ENCODE measurements around the gene BTN3A1. TPM values are rescaled to one million over a fixed set of nuclear protein-coding genes. Genes with fewer than 3 reads are reported as not detected.
A peak's percentile ranks its signal among the peaks of the same experiment; 100 is the strongest.

The BTN3A1 gene
- total RNA-seq, 1 experiment from 2014 or later, result 26.2 TPM

DNA sequence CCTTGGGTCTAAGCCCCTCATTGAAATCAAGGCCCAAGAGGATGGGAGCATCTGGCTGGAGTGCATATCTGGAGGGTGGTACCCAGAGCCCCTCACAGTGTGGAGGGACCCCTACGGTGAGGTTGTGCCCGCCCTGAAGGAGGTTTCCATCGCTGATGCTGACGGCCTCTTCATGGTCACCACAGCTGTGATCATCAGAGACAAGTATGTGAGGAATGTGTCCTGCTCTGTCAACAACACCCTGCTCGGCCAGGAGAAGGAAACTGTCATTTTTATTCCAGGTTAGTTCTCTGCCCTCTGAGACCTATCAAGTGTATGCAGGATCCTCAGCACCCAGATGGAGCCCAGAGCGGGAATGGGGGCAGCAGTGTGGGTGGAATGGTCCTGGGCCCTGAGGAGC is 14.1 kb upstream of the BTN3A1 start:
- Histone ChIP-seq H3K4me3 (no peak overlapping the region), H3K9me3 (replicated peaks) (no peaks in the 10 kb centered on the region), H3K4me1 (replicated peaks) (peaks cover 29% of the 10 kb centered on the region), H3K27me3 (replicated peaks) (no peaks in the 10 kb centered on the region), H3K27ac (peak overlapping the region; percentile 93), H3K36me3 (peaks cover 44% of the 10 kb centered on the region)
- DNase-seq (ENCODE audit: low read depth in 1 of 2, low spot score in 2 of 2), result peak; percentile 58 to 65

- no peaks in the 10 kb centered on the region for H3K27me3 ChIP-seq (replicated peaks)
- peak overlapping the region; percentile 93 for H3K27ac ChIP-seq
- no peaks in the 10 kb centered on the region for H3K9me3 ChIP-seq (replicated peaks)
- peak in 1 of 2 experiments; percentile 53 for DNase-seq (ENCODE audit: low read depth in 1 of 2, low spot score in 2 of 2)
- H3K4me1 ChIP-seq (replicated peaks), result peaks cover 27% of the 10 kb centered on the region
- no peak overlapping the region for H3K4me3 ChIP-seq
- H3K36me3 ChIP-seq, result peaks cover 44% of the 10 kb centered on the region
Observed at GRCh38 chr6:26388441-26388840, 13.6 kb upstream of the BTN3A1 start.

DNA sequence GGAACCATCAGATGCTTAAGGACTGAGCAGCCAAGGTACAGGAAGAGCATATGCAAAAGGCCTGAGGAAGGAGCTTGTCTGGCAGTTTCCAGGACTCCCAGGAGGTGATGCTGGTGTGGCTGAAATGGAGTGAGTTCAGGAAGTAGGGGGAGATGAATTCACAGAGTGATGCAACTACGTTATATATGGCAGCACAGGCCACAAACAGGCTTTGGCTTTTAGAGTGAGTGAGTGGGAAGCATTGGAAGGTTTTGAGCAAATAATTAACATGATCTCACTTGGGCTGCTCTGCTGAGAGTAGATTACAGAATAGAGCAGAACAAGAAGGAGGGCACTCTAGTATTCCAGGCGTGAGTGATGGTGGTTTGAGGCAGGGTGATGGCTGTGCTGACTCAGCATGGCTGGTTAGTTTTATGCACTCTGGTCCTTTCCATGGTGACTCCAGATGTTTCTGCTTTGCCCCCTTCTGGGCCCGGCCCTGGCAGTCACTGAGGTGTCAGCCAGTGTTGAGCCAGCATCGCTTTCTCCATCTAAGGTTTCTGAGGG is 12.7 kb upstream of the BTN3A1 start:
- Histone ChIP-seq H3K27me3 (replicated peaks) (no peaks in the 10 kb centered on the region), H3K4me1 (replicated peaks) (peaks cover 24% of the 10 kb centered on the region), H3K9me3 (replicated peaks) (no peaks in the 10 kb centered on the region), H3K27ac (peak overlapping the region; percentile 93), H3K36me3 (peaks cover 44% of the 10 kb centered on the region), H3K4me3 (no peak overlapping the region)
- DNase-seq (ENCODE audit: low read depth in 1 of 2, low spot score in 2 of 2), result no peak

DNA sequence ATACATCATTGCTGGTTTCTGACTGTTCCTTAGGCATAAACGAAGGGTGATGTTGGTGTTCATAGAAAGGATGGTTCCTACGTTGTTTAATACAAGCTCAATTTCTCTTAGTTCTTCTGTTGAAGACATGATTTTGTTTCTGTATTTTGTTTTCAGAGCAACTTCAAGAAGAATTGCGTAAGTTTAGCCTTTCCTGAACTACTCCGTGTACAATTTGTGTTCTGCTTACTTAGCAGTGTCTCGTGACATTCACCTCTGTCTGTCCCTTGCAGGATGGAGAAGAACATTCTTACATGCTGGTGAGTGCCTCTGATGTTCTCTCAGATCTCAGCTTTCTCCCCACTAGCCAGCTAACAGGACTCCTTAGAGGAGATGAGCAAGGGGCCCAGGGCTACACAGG is 11.5 kb upstream of the BTN3A1 start:
- Histone ChIP-seq H3K4me1 (replicated peaks) (peaks cover 25% of the 10 kb centered on the region), H3K36me3 (peaks cover 38% of the 10 kb centered on the region), H3K27ac (no peak overlapping the region), H3K27me3 (replicated peaks) (no peaks in the 10 kb centered on the region), H3K4me3 (no peak overlapping the region), H3K9me3 (replicated peaks) (no peaks in the 10 kb centered on the region)
- no peak for DNase-seq (ENCODE audit: low read depth in 1 of 2, low spot score in 2 of 2)

DNA sequence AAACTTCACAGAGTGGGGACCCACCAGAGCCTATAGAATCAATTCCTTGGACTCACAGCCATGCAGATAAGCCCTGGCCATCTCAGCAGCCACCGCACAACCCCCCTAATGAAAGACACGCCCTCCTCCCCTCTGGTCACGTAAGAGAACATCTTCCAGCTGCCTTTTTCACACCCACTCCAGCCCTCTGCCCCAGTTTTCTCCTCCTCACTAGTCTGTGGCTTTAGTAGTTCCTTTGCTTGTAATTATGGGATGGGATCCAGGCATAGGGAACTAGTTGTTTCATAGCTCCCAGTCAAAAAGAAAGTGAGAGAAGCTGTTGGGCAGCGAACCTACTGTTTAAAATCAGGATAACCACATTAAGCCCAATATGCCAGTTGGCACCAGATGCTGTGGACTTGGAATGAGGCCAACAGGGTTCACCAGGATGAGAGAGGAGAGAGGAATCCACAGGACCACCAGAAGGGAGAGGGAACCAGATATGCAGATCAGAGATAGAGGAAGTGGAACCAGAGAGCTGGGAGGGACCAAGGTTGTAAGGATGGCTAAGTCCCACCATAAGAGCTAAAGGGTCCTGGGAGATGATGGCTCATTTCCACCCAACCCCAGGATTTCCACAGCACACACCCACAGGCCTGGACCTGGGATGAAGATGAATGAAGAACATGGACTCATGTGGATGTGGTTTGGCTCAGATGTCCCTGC is 9.0 kb upstream of the BTN3A1 start:
- Histone ChIP-seq H3K4me3 (no peak overlapping the region), H3K9me3 (replicated peaks) (no peaks in the 10 kb centered on the region), H3K36me3 (peaks cover 32% of the 10 kb centered on the region), H3K27ac (no peak overlapping the region), H3K27me3 (replicated peaks) (no peaks in the 10 kb centered on the region), H3K4me1 (replicated peaks) (peaks cover 18% of the 10 kb centered on the region)
- DNase-seq (ENCODE audit: low read depth in 1 of 2, low spot score in 2 of 2), result no peak

- Histone ChIP-seq H3K9me3 (replicated peaks) (no peaks in the 10 kb centered on the region), H3K4me1 (replicated peaks) (peaks cover 9% of the 10 kb centered on the region), H3K36me3 (peaks cover 22% of the 10 kb centered on the region), H3K27me3 (replicated peaks) (no peaks in the 10 kb centered on the region), H3K27ac (no peak overlapping the region), H3K4me3 (no peak overlapping the region)
- peak; percentile 73 to 75 for DNase-seq (ENCODE audit: low read depth in 1 of 2, low spot score in 2 of 2)
Observed at GRCh38 chr6:26394289-26394688, 7.8 kb upstream of the BTN3A1 start.

GRCh38 chr6:26398555-26398954 is 3.5 kb upstream of the BTN3A1 start:
- Histone ChIP-seq H3K4me1 (replicated peaks) (peaks cover 19% of the 10 kb centered on the region), H3K36me3 (no peaks in the 10 kb centered on the region), H3K9me3 (replicated peaks) (no peaks in the 10 kb centered on the region), H3K27me3 (replicated peaks) (no peaks in the 10 kb centered on the region), H3K27ac (no peak overlapping the region), H3K4me3 (no peak overlapping the region)
- DNase-seq (ENCODE audit: low read depth in 1 of 2, low spot score in 2 of 2), result no peak

GRCh38 chr6:26400626-26401025 is 1.4 kb upstream of the BTN3A1 start:
- Histone ChIP-seq H3K36me3 (no peaks in the 10 kb centered on the region), H3K9me3 (replicated peaks) (no peaks in the 10 kb centered on the region), H3K4me1 (replicated peaks) (peaks cover 10% of the 10 kb centered on the region; the same call in 1 of the 2 replicates), H3K27ac (no peak overlapping the region), H3K4me3 (no peak overlapping the region), H3K27me3 (replicated peaks) (no peaks in the 10 kb centered on the region)
- DNase-seq (ENCODE audit: low read depth in 1 of 2, low spot score in 2 of 2), result no peak

DNA sequence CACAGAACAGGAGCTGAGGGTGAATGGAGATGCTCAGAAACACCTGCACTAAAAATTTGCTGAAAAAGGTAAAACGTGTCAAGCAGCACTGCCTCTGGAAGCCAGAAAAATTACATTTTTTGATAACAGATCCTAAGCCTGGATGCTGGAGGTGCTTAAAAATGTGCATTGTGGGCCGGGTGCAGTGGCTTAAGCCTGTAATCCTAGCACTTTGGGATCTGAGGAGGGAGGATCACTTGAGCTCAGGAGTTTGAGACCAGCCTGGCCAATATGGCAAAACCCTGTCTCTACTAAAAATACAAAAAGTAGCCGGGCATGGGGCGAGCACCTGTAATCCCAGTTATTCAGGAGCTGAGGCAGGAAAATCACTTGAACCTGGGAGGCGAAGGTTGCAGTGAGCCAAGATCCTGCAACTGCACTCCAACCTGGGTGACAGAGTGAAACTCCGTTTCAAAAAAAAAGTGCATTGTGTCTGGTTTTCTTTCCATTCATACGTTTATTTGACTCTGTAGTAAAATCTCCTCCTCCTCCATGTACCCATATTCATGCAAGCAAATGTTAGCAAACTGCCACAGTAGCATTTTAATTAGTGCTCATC is 587 bp upstream of the BTN3A1 start:
- no peak for DNase-seq (ENCODE audit: low read depth in 1 of 2, low spot score in 2 of 2)
- peak overlapping the region; percentile 49 for H3K4me3 ChIP-seq
- H3K27me3 ChIP-seq (replicated peaks), result no peaks in the 10 kb centered on the region
- peaks cover 10% of the 10 kb centered on the region; the same call in 1 of the 2 replicates for H3K4me1 ChIP-seq (replicated peaks)
- no peaks in the 10 kb centered on the region for H3K36me3 ChIP-seq
- no peaks in the 10 kb centered on the region for H3K9me3 ChIP-seq (replicated peaks)
- H3K27ac ChIP-seq, result peak overlapping the region; percentile 86

DNA sequence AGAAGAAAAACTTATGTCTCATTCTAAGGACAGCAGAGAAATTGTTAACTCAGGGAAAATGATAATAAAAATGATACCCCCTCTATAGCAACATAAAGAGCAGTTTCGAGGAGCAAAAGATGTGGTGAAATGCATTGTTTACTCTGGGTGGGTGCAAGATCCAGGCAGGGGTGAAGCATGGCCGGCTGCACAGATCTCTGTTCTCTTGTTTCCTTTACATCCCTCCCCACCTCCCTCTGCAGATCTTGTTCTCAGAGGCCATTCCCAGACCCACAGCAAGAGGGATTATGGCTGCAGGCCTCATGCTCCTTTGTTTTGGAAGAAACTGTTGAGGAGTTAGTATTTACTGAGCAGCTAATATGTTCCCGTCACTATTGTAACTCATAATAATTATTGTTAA is 1.8 kb downstream of the BTN3A1 start:
- H3K4me3 ChIP-seq, result no peak overlapping the region
- peaks cover 10% of the 10 kb centered on the region; the same call in 1 of the 2 replicates for H3K4me1 ChIP-seq (replicated peaks)
- H3K27ac ChIP-seq, result no peak overlapping the region
- no peak for DNase-seq (ENCODE audit: low read depth in 1 of 2, low spot score in 2 of 2)
- H3K9me3 ChIP-seq (replicated peaks), result no peaks in the 10 kb centered on the region
- H3K36me3 ChIP-seq, result 0 out of 2 replicates have a peak, but pooled peaks cover 5% of the 10 kb centered on the region
- no peaks in the 10 kb centered on the region for H3K27me3 ChIP-seq (replicated peaks)

DNA sequence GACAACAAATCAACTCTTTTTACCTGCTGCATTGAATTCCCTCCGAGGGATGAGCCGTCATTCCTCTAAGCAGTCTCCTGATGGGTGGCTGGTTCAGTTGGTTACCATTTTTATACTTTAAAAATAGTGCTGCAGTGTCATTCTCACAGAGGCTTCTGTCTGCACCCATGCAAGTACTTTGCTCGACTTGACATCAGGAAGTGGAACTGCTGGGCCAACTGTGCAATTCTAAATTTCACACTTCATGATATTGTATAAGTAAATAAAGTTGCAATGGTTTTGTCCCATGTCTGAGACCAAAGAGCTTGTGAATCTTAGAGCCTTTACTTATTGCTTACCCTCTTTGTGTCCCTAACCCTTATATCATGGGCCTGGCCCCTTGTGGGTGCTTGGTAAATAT is 2.5 kb downstream of the BTN3A1 start:
- H3K27me3 ChIP-seq (replicated peaks), result no peaks in the 10 kb centered on the region
- DNase-seq (ENCODE audit: low read depth in 1 of 2, low spot score in 2 of 2), result no peak
- H3K9me3 ChIP-seq (replicated peaks), result no peaks in the 10 kb centered on the region
- no peak overlapping the region for H3K27ac ChIP-seq
- peaks cover 9% of the 10 kb centered on the region for H3K36me3 ChIP-seq
- peaks cover 10% of the 10 kb centered on the region; the same call in 1 of the 2 replicates for H3K4me1 ChIP-seq (replicated peaks)
- H3K4me3 ChIP-seq, result no peak overlapping the region

GRCh38 chr6:26408828-26409730 is 7.0 kb downstream of the BTN3A1 start:
- no peaks in the 10 kb centered on the region for H3K9me3 ChIP-seq (replicated peaks)
- peaks cover 13% of the 10 kb centered on the region for H3K36me3 ChIP-seq
- H3K4me3 ChIP-seq, result no peak overlapping the region
- DNase-seq (ENCODE audit: low read depth in 1 of 2, low spot score in 2 of 2), result no peak
- no peaks in the 10 kb centered on the region for H3K4me1 ChIP-seq (replicated peaks)
- H3K27ac ChIP-seq, result no peak overlapping the region
- H3K27me3 ChIP-seq (replicated peaks), result no peaks in the 10 kb centered on the region

GRCh38 chr6:26411751-26412150 is 9.7 kb downstream of the BTN3A1 start:
- H3K36me3 ChIP-seq, result peaks cover 13% of the 10 kb centered on the region
- DNase-seq (ENCODE audit: low read depth in 1 of 2, low spot score in 2 of 2), result no peak
- H3K4me3 ChIP-seq, result no peak overlapping the region
- H3K9me3 ChIP-seq (replicated peaks), result no peaks in the 10 kb centered on the region
- no peak overlapping the region for H3K27ac ChIP-seq
- peaks cover 7% of the 10 kb centered on the region; the same call in 1 of the 2 replicates for H3K4me1 ChIP-seq (replicated peaks)
- no peaks in the 10 kb centered on the region for H3K27me3 ChIP-seq (replicated peaks)
